ENCODE data around the gene DDX47. TPM values are rescaled to one million over a fixed set of nuclear protein-coding genes. Genes with fewer than 3 reads are reported as not detected.

The DDX47 gene
- total and polyA plus RNA-seq, 2 of the 13 experiments (the other 11 are each of a cell fraction or from before 2014, with no cell fraction given): 48.5 to 78.7 TPM

- TF ChIP-seq SALL1 (CRISPR knock-in tag; IDR thresholded peaks at IDR 0.05) (peak; percentile 93), ZNF678 (CRISPR knock-in tag; IDR thresholded peaks at IDR 0.05) (no peak; the same call in 1 of the 2 replicates), RAD51 (IDR thresholded peaks at IDR 0.05; ENCODE audit: borderline replicate concordance) (no peak), ETS1 (CRISPR knock-in tag; IDR thresholded peaks at IDR 0.05) (no peak), TEAD2 (CRISPR knock-in tag; IDR thresholded peaks at IDR 0.05) (no peak), EED (CRISPR knock-in tag; IDR thresholded peaks at IDR 0.05) (peak; percentile 72; the same call in 1 of the 2 replicates), ATAD3A (CRISPR knock-in tag; IDR thresholded peaks at IDR 0.05) (no peak), HOXA3 (CRISPR knock-in tag; IDR thresholded peaks at IDR 0.05) (peak; percentile 96), ZNF639 (CRISPR knock-in tag; conservative IDR thresholded peaks at IDR 0.05) (no peak; the same call in 1 of the 2 replicates), MEIS2 (CRISPR knock-in tag; IDR thresholded peaks at IDR 0.05) (no peak), TCF7 (IDR thresholded peaks at IDR 0.05; ENCODE audit: low read depth) (no peak), IRF9 (CRISPR knock-in tag; IDR thresholded peaks at IDR 0.05; ENCODE audit: borderline replicate concordance) (no peak), ZNF564 (CRISPR knock-in tag; IDR thresholded peaks at IDR 0.05) (no peak)
- TF ChIP-seq, protein P1, sequence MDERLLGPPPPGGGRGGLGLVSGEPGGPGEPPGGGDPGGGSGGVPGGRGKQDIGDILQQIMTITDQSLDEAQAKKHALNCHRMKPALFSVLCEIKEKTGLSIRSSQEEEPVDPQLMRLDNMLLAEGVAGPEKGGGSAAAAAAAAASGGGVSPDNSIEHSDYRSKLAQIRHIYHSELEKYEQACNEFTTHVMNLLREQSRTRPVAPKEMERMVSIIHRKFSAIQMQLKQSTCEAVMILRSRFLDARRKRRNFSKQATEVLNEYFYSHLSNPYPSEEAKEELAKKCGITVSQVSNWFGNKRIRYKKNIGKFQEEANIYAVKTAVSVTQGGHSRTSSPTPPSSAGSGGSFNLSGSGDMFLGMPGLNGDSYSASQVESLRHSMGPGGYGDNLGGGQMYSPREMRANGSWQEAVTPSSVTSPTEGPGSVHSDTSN (CRISPR knock-in tag; IDR thresholded peaks at IDR 0.05): no peak
- TF ChIP-seq, protein P2, sequence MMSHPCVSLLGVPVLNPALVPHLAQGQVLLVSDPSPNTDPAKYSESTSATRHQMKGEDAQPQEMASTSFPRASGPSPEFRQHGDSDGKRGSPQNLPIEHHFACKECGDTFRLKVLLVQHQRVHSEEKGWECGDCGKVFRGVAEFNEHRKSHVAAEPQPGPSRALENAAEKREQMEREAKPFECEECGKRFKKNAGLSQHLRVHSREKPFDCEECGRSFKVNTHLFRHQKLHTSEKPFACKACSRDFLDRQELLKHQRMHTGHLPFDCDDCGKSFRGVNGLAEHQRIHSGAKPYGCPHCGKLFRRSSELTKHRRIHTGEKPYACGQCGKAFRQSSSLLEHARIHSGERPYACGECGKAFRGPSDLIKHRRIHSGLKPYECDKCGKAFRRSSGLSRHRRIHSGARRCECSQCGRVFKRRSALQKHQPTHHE (CRISPR knock-in tag; IDR thresholded peaks at IDR 0.05; ENCODE audit: borderline replicate concordance): peak; percentile 56; the same call in 1 of the 2 replicates
- TF ChIP-seq, protein P3, sequence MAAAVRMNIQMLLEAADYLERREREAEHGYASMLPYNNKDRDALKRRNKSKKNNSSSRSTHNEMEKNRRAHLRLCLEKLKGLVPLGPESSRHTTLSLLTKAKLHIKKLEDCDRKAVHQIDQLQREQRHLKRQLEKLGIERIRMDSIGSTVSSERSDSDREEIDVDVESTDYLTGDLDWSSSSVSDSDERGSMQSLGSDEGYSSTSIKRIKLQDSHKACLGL (CRISPR knock-in tag; IDR thresholded peaks at IDR 0.05): peak; percentile 95; the same call in 1 of the 2 replicates
- TF ChIP-seq, protein P4, sequence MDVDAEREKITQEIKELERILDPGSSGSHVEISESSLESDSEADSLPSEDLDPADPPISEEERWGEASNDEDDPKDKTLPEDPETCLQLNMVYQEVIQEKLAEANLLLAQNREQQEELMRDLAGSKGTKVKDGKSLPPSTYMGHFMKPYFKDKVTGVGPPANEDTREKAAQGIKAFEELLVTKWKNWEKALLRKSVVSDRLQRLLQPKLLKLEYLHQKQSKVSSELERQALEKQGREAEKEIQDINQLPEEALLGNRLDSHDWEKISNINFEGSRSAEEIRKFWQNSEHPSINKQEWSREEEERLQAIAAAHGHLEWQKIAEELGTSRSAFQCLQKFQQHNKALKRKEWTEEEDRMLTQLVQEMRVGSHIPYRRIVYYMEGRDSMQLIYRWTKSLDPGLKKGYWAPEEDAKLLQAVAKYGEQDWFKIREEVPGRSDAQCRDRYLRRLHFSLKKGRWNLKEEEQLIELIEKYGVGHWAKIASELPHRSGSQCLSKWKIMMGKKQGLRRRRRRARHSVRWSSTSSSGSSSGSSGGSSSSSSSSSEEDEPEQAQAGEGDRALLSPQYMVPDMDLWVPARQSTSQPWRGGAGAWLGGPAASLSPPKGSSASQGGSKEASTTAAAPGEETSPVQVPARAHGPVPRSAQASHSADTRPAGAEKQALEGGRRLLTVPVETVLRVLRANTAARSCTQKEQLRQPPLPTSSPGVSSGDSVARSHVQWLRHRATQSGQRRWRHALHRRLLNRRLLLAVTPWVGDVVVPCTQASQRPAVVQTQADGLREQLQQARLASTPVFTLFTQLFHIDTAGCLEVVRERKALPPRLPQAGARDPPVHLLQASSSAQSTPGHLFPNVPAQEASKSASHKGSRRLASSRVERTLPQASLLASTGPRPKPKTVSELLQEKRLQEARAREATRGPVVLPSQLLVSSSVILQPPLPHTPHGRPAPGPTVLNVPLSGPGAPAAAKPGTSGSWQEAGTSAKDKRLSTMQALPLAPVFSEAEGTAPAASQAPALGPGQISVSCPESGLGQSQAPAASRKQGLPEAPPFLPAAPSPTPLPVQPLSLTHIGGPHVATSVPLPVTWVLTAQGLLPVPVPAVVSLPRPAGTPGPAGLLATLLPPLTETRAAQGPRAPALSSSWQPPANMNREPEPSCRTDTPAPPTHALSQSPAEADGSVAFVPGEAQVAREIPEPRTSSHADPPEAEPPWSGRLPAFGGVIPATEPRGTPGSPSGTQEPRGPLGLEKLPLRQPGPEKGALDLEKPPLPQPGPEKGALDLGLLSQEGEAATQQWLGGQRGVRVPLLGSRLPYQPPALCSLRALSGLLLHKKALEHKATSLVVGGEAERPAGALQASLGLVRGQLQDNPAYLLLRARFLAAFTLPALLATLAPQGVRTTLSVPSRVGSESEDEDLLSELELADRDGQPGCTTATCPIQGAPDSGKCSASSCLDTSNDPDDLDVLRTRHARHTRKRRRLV (CRISPR knock-in tag; IDR thresholded peaks at IDR 0.05): no peak
Observed at GRCh38 chr12:12813120-12814101, at the start of gene DDX47 (continued).

Data from HepG2 (cell line).